GM21423 (cell line): ENCODE measurements around the gene ANKRD24.
"Not testable (repeated sequence)": the region's sequence is repeated elsewhere in the genome, so short reads cannot be mapped to it uniquely, and the experiment has no call there.

Experiments used
- ATAC-seq: cut with Tn5 transposase; IDR thresholded peaks from one replicate; pipeline ENCODE4 v1.9.1; 2021; ENCODE audit warnings: mild to moderate bottlenecking, moderate library complexity; ENCODE audit not compliant: unreplicated experiment

The ANKRD24 gene

GRCh38 chr19:4173479-4174212, 8.8 kb upstream of the ANKRD24 start:
- ATAC-seq: no peak

- ATAC-seq: no peak
Observed at GRCh38 chr19:4174213-4174894, 8.1 kb upstream of the ANKRD24 start.

- no peak for ATAC-seq
Observed at GRCh38 chr19:4174895-4175668, 7.4 kb upstream of the ANKRD24 start.

- no peak for ATAC-seq
Observed at GRCh38 chr19:4175669-4175931, 6.9 kb upstream of the ANKRD24 start.

- no peak for ATAC-seq
Observed at GRCh38 chr19:4177146-4177545, 5.3 kb upstream of the ANKRD24 start.

GRCh38 chr19:4178990-4179389, 3.5 kb upstream of the ANKRD24 start:
- ATAC-seq: no peak

GRCh38 chr19:4181053-4181508, 1.4 kb upstream of the ANKRD24 start:
- no peak for ATAC-seq

- no peak for ATAC-seq
Observed at GRCh38 chr19:4183967-4184717, 1.7 kb downstream of the ANKRD24 start.

GRCh38 chr19:4184718-4185352, 2.3 kb downstream of the ANKRD24 start:
- no peak for ATAC-seq

- no peak for ATAC-seq
Observed at GRCh38 chr19:4185413-4186086, 3.1 kb downstream of the ANKRD24 start.

- no peak for ATAC-seq
Observed at GRCh38 chr19:4186087-4186993, 3.9 kb downstream of the ANKRD24 start.

GRCh38 chr19:4187313-4188122, 5.0 kb downstream of the ANKRD24 start:
- ATAC-seq: no peak

- ATAC-seq: no peak
Observed at GRCh38 chr19:4189641-4190040, 7.2 kb downstream of the ANKRD24 start.

- ATAC-seq: not testable (repeated sequence)
Observed at GRCh38 chr19:4192537-4192936, 10.0 kb downstream of the ANKRD24 start.

GRCh38 chr19:4194353-4194752, 11.9 kb downstream of the ANKRD24 start:
- no peak for ATAC-seq

- no peak for ATAC-seq
Observed at GRCh38 chr19:4196009-4196408, 13.5 kb downstream of the ANKRD24 start.

- no peak for ATAC-seq
Observed at GRCh38 chr19:4196587-4197148, 14.2 kb downstream of the ANKRD24 start.

GRCh38 chr19:4197228-4197624, 14.7 kb downstream of the ANKRD24 start:
- ATAC-seq: no peak
